ENCODE measurements around the gene PLA2G2C. TPM values are rescaled to one million over a fixed set of nuclear protein-coding genes. Genes with fewer than 3 reads are reported as not detected.

The PLA2G2C gene
- total and polyA plus RNA-seq, 2 of the 13 experiments (the other 11 are each of a cell fraction or from before 2014, with no cell fraction given) = not detected

- TF ChIP-seq CAMTA2 (CRISPR knock-in tag; IDR thresholded peaks at IDR 0.05; ENCODE audit: borderline replicate concordance) (no peak), CEBPG (CRISPR knock-in tag; IDR thresholded peaks at IDR 0.05) (no peak), ZNF619 (CRISPR knock-in tag; IDR thresholded peaks at IDR 0.05) (no peak), ZNF570 (CRISPR knock-in tag; IDR thresholded peaks at IDR 0.05; ENCODE audit: borderline replicate concordance) (no peak), KLF6 (CRISPR knock-in tag; IDR thresholded peaks at IDR 0.05) (no peak)
- TF ChIP-seq, protein P1, sequence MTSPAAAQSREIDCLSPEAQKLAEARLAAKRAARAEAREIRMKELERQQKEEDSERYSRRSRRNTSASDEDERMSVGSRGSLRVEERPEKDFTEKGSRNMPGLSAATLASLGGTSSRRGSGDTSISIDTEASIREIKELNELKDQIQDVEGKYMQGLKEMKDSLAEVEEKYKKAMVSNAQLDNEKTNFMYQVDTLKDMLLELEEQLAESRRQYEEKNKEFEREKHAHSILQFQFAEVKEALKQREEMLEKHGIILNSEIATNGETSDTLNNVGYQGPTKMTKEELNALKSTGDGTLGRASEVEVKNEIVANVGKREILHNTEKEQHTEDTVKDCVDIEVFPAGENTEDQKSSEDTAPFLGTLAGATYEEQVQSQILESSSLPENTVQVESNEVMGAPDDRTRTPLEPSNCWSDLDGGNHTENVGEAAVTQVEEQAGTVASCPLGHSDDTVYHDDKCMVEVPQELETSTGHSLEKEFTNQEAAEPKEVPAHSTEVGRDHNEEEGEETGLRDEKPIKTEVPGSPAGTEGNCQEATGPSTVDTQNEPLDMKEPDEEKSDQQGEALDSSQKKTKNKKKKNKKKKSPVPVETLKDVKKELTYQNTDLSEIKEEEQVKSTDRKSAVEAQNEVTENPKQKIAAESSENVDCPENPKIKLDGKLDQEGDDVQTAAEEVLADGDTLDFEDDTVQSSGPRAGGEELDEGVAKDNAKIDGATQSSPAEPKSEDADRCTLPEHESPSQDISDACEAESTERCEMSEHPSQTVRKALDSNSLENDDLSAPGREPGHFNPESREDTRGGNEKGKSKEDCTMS (CRISPR knock-in tag; conservative IDR thresholded peaks at IDR 0.05) = no peak
These were observed 47.3 kb downstream of the PLA2G2C start, which contains the start of gene PLA2G2F (continued) for GRCh38 chr1:20138961-20139550.

DNA sequence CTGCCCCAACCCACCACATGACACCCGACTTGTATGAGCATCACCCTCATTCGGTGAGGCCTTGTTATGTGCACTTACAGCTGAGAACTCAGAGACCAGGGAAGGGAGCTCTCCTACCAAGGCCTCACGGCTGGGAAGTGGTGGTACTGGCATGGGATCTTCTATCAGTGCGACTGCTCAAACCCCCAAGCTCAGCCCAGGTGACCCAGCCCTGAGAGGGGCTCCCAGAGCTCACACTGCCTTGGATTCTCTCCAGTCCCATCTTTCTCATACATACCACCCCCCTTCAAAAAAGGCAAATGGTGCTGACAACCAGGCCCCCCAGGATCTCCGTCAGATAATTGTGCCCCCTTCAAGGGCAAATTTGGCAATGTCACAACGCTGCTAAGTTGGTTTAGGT is 48.0 kb downstream of the PLA2G2C start:
- no peak overlapping the region for H3K27ac ChIP-seq (ENCODE audit: extremely low read length, insufficient read depth, low read length)
- no TSS peak for BruUV-seq (replicated peaks)
- DNase-seq (ENCODE audit: low spot score) (no peak), ATAC-seq (no peak), FAIRE-seq (no peak)
- WGBS (ENCODE audit: low lambda C conversion rate) = 40% methylated on average over 6 of the region's 6 CpGs
- no peaks in the 10 kb centered on the region for H4K20me1 ChIP-seq (ENCODE audit: insufficient read depth, low read length)
- no peaks in the 10 kb centered on the region for H3K4me1 ChIP-seq (ENCODE audit: insufficient read depth, low read length)
- H3K4me2 ChIP-seq (ENCODE audit: low read depth, low read length) = no peak overlapping the region
- ChIA-PET POLR2A (no interaction called here), CTCF (ENCODE audit: low intra/inter-chr PET ratio, low total read pairs) (no interaction called here)
- H3K4me3 ChIP-seq (replicated peaks in 1 of 3; ENCODE audit: insufficient read depth in 1 of 3, low read depth in 2 of 3, low read length in 3 of 3) = no peak overlapping the region
- H3K9ac ChIP-seq (ENCODE audit: insufficient read depth, low read depth, low read length) = no peak overlapping the region
- peaks cover 2 to 21% of the 10 kb centered on the region in 2 experiments; a peak in 3 of 5 replicates for H3K27me3 ChIP-seq (ENCODE audit: control insufficient read depth in 1 of 2, insufficient read depth in 2 of 2, low read length in 2 of 2)
- H3K9me3 ChIP-seq (ENCODE audit: low read length) = no peaks in the 10 kb centered on the region
- H2AFZ ChIP-seq (ENCODE audit: low read length) = no peak overlapping the region
- intact Hi-C loops (cut with micrococcal nuclease; ENCODE audit: unreplicated experiment) = no loop called here
- in situ Hi-C loops (cut with HindIII; ENCODE audit: extremely low pct_ligation_motif_present, low pct_unique_long_range_greater_than_20kb) = no loop called here
- no peaks in the 10 kb centered on the region for H3K79me2 ChIP-seq (ENCODE audit: insufficient read depth, low read length)
- H3K36me3 ChIP-seq (replicated peaks in 1 of 2; ENCODE audit: control insufficient read depth in 1 of 2, insufficient read depth in 2 of 2, low read length in 2 of 2) = no peaks in the 10 kb centered on the region
- TF ChIP-seq DNMT1 (CRISPR knock-in tag; IDR thresholded peaks at IDR 0.05) = no peak
- TF ChIP-seq ZNF691 (CRISPR knock-in tag; IDR thresholded peaks at IDR 0.05; ENCODE audit: borderline replicate concordance, low read depth) = no peak
- TF ChIP-seq ZNF335 (CRISPR knock-in tag; IDR thresholded peaks at IDR 0.05) = no peak
- no peak for TF ChIP-seq ZBTB38 (CRISPR knock-in tag; IDR thresholded peaks at IDR 0.05)
- no peak for TF ChIP-seq ZBTB8A (CRISPR knock-in tag; IDR thresholded peaks at IDR 0.05; ENCODE audit: borderline replicate concordance, low read depth)
- no peak for TF ChIP-seq TP53 (CRISPR knock-in tag; conservative IDR thresholded peaks at IDR 0.05)
- no peak for TF ChIP-seq PBX2 (CRISPR knock-in tag; IDR thresholded peaks at IDR 0.05)
- no peak for TF ChIP-seq ZNF383 (CRISPR knock-in tag; IDR thresholded peaks at IDR 0.05; ENCODE audit: borderline replicate concordance)
- no peak for TF ChIP-seq ZNF101 (CRISPR knock-in tag; IDR thresholded peaks at IDR 0.05; ENCODE audit: borderline replicate concordance, low read depth)

Measured in HepG2 (cell line).